GM12873 (cell line): ENCODE measurements around the gene FAM193B.

Experiments used
- TF ChIP-seq, protein P1 (sequence below): IDR thresholded peaks from 2 replicates; pipeline ENCODE4 v1.5.1; 2012; ENCODE audit warnings: low read depth, mild to moderate bottlenecking, moderate library complexity, low read length, control low read depth; ENCODE audit not compliant: insufficient read depth; ENCODE audit errors: missing control alignments

FAM193B gene

DNA sequence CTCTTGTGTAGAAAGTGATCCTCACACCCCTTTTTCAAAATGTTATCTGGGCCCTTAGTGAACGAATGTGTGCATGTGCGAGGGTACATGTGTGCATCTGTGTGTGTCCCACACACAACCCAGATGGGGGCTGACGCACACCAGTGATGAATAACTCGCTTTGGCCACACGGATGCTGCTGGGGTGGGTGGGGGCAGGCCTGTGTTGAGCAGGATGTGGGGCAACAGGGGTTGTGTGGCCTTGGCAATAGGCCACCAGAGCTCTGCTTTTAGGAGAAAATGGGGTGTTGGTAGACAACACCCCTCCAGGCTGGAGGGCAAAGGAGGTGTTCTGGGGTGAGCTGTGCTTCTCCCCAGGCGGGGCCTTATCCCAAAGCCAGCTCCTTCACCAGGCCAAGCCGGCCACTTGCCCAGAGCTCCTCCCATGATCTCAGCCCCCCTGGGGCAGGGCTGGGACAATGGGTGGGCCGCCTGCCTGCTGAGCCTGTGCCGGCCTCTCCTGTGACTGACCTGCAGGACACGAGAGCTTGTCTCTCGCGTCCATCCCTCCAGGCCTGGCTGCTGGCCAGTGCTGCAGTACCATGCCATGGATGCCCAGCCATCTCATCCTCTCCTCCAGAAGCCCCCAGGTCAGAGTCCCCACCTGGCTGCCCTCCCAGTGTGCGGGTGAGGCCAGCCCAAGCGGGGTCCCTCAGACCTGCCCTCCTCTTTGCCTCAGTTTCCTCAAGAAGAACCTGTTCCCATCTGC, 82.6 kb downstream of the FAM193B start:
- TF ChIP-seq, protein P1, sequence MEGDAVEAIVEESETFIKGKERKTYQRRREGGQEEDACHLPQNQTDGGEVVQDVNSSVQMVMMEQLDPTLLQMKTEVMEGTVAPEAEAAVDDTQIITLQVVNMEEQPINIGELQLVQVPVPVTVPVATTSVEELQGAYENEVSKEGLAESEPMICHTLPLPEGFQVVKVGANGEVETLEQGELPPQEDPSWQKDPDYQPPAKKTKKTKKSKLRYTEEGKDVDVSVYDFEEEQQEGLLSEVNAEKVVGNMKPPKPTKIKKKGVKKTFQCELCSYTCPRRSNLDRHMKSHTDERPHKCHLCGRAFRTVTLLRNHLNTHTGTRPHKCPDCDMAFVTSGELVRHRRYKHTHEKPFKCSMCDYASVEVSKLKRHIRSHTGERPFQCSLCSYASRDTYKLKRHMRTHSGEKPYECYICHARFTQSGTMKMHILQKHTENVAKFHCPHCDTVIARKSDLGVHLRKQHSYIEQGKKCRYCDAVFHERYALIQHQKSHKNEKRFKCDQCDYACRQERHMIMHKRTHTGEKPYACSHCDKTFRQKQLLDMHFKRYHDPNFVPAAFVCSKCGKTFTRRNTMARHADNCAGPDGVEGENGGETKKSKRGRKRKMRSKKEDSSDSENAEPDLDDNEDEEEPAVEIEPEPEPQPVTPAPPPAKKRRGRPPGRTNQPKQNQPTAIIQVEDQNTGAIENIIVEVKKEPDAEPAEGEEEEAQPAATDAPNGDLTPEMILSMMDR = no peak

DNA sequence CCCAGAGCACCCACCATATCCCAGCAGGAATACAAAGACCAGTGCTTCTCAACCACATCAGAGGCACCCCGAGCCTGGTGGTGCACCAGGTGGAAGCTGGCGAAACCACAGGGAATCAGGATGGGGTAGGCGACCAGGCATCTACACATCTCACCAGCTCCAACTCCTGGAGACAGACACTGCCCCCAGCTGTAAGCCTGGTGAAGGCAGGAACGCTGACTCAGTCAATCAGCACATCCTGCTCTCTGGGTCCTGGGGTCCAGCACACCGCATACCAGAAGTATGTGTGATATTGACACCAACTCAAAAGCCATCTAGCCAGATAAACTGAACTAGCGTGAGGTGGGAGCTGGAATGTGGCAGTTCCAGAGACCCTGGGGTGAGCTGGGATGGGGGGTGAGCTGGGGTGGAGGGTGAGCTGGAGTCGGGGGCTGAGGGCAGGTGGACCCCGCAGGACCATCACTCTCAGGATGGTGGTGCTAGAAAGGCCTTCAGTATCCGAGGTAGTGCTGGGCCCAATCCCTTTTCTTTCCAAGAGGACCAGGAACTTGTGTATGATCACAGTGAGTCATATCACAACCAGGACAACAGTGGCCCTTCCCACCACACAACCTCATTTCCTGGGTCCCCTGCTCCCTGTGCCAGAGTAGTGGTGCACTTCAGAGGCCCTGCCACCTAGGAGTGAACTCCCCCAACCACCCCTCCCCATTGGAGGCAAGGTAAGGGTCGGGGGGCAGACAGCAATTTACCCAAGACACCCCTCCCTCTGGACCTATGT, 83.4 kb downstream of the FAM193B start:
- TF ChIP-seq, protein P1 = no peak
